Caco-2 (cell line): ENCODE results near the gene CATSPERD. TPM values are rescaled to one million over a fixed set of nuclear protein-coding genes. Genes with fewer than 3 reads are reported as not detected.
A peak's percentile ranks its signal among the peaks of the same experiment; 100 is the strongest.

Experiments used
- BruUV-seq: library from RNA; stranded (reverse); fragments of 400-500 nt; replicated peaks from 2 replicates; lab custom pipeline; 2021; lab: Mats Ljungman, UMichigan
- CTCF ChIA-PET: fragments of 300-600 bp; sonication (Branson Sonifier 250); formaldehyde crosslinking; loops from one replicate; lab custom pipeline; 2022; ENCODE audit warnings: antibody characterized with exemption; lab: Charles Lee
- POLR2A ChIA-PET: fragments of 300-600 bp; sonication (Branson Sonifier 250); formaldehyde crosslinking; loops from one replicate; lab custom pipeline; 2022; ENCODE audit warnings: antibody characterized with exemption; lab: Charles Lee
- DNase-seq, 2 experiments: peaks; one replicate each; pipeline versions ENCODE4 v3.0.0 to v3.0.0-alpha.2; 2020 to 2022
- H3K27me3 ChIP-seq: replicated peaks from 2 replicates; pipeline ENCODE4 v1.6.0; 2011; ENCODE audit warnings: low read length; ENCODE audit not compliant: control insufficient read depth, insufficient read depth
- H3K36me3 ChIP-seq: 2 replicates; pipeline ENCODE4 v1.5.1; 2011; ENCODE audit warnings: low read length; ENCODE audit not compliant: control insufficient read depth, insufficient read depth
- H3K4me1 ChIP-seq: fragments of 250-450 bp; sonication (Bioruptor Pico); 2 replicates; pipeline ENCODE4 v1.5.1; 2020; ENCODE audit warnings: mild to moderate bottlenecking
- H3K4me3 ChIP-seq: 2 replicates; pipeline ENCODE4 v1.5.1; 2011; ENCODE audit warnings: low read depth, mild to moderate bottlenecking, control low read depth, low read length
- H3K9me3 ChIP-seq: fragments of 250-450 bp; sonication (Bioruptor Pico); 2 replicates; pipeline ENCODE4 v1.5.1; 2020; ENCODE audit warnings: mild to moderate bottlenecking, moderate library complexity
- H3K27ac Mint-ChIP-seq: one replicate; pipeline ENCODE4 v1.8.0; 2022; ENCODE audit warnings: mixed read lengths; ENCODE audit not compliant: unreplicated experiment
- H3K27me3 Mint-ChIP-seq: one replicate; pipeline ENCODE4 v1.8.0; 2022; ENCODE audit warnings: mixed read lengths; ENCODE audit not compliant: insufficient read depth, unreplicated experiment
- H3K36me3 Mint-ChIP-seq: one replicate; pipeline ENCODE4 v1.8.0; 2022; ENCODE audit warnings: mild to moderate bottlenecking, mixed read lengths; ENCODE audit not compliant: insufficient read depth, unreplicated experiment
- H3K4me1 Mint-ChIP-seq: one replicate; pipeline ENCODE4 v1.8.0; 2022; ENCODE audit warnings: low read depth, mixed read lengths; ENCODE audit not compliant: unreplicated experiment
- H3K4me3 Mint-ChIP-seq: one replicate; pipeline ENCODE4 v1.8.0; 2022; ENCODE audit warnings: mild to moderate bottlenecking, moderate library complexity, mixed read lengths; ENCODE audit not compliant: unreplicated experiment
- H3K9me3 Mint-ChIP-seq: one replicate; pipeline ENCODE4 v1.8.0; 2022; ENCODE audit warnings: mixed read lengths; ENCODE audit not compliant: unreplicated experiment
- CTCF ChIP-seq, 2 experiments: fragments of 200-600 bp in 1 of 2; IDR thresholded peaks; 1 replicate in 1 of 2; 2 replicates in 1 of 2; pipeline versions ENCODE4 v1.5.1 to v1.8.0; 2011 to 2022; ENCODE audit warnings: antibody characterized with exemption in 1 of 2, control low read depth in 1 of 2, inconsistent platforms in 1 of 2, low read depth in 1 of 2, low read length in 1 of 2, mild to moderate bottlenecking in 1 of 2, moderate library complexity in 1 of 2; ENCODE audit not compliant: insufficient read depth in 1 of 2, severe bottlenecking in 1 of 2, unreplicated experiment in 1 of 2
- intact Hi-C: fragments of 100-400 bp; cut with micrococcal nuclease; formaldehyde crosslinking; loops from one replicate; pipeline ENCODE4 v1.10.0; 2022; ENCODE audit not compliant: unreplicated experiment
- total RNA-seq: library from RNA; stranded (reverse); gene quantifications from 2 replicates; pipeline ENCODE4 v1.2.3, GENCODE V29; 2022

Gene CATSPERD
- total RNA-seq, 1 experiment from 2014 or later, result not detected

- peaks cover 77% of the 10 kb centered on the region for H3K36me3 Mint-ChIP-seq
- POLR2A ChIA-PET, result interaction anchor here (0.7 kb wide), 1 partner anchor 95 kb away, joined by 4 read pairs; no protein-coding TSS in a partner anchor
- BruUV-seq, result no TSS peak
Observed at GRCh38 chr19:5676105-5676771, 44.2 kb upstream of the CATSPERD start.

GRCh38 chr19:5676772-5677105 is 43.7 kb upstream of the CATSPERD start:
- H3K4me3 Mint-ChIP-seq, result no peak overlapping the region
- peaks cover 14% of the 10 kb centered on the region for H3K4me1 Mint-ChIP-seq
- H3K27me3 ChIP-seq, result no peaks in the 10 kb centered on the region
- peak overlapping the region; percentile 31 for H3K27ac Mint-ChIP-seq
- H3K36me3 Mint-ChIP-seq, result peaks cover 77% of the 10 kb centered on the region
- no TSS peak for BruUV-seq
- no peaks in the 10 kb centered on the region for H3K9me3 ChIP-seq
- intact Hi-C loops, result no loop called here
- H3K4me3 ChIP-seq, result no peak overlapping the region
- CTCF ChIA-PET, result no interaction called here
- DNase-seq, result no peak
- H3K4me1 ChIP-seq, result no peaks in the 10 kb centered on the region; the same call in 1 of the 2 replicates
- H3K27me3 Mint-ChIP-seq, result no peaks in the 10 kb centered on the region
- no peaks in the 10 kb centered on the region for H3K36me3 ChIP-seq
- no peaks in the 10 kb centered on the region for H3K9me3 Mint-ChIP-seq
- POLR2A ChIA-PET, result interaction anchor here (0.7 kb wide), 1 partner anchor 96 kb away, joined by 4 read pairs; no protein-coding TSS in a partner anchor
- no peak for TF ChIP-seq CTCF (IDR thresholded peaks at IDR 0.05; ENCODE audit: insufficient read depth in 1 of 2, low read depth in 1 of 2, low read length in 1 of 2, severe bottlenecking in 1 of 2, unreplicated experiment in 1 of 2)

More at GRCh38 chr19:5676105-5676771, 44.2 kb upstream of the CATSPERD start:
- H3K9me3 ChIP-seq, result no peaks in the 10 kb centered on the region
- intact Hi-C loops, result no loop called here
- H3K27me3 ChIP-seq, result no peaks in the 10 kb centered on the region
- no peaks in the 10 kb centered on the region for H3K27me3 Mint-ChIP-seq
- no peaks in the 10 kb centered on the region for H3K36me3 ChIP-seq
- H3K4me1 Mint-ChIP-seq, result peaks cover 9% of the 10 kb centered on the region
- H3K9me3 Mint-ChIP-seq, result no peaks in the 10 kb centered on the region
- CTCF ChIA-PET, result no interaction called here
- TF ChIP-seq CTCF (IDR thresholded peaks at IDR 0.05; ENCODE audit: insufficient read depth in 1 of 2, low read depth in 1 of 2, low read length in 1 of 2, severe bottlenecking in 1 of 2, unreplicated experiment in 1 of 2), result no peak
- H3K27ac Mint-ChIP-seq, result peak overlapping the region; percentile 31
- no peak overlapping the region for H3K4me3 Mint-ChIP-seq
- H3K4me1 ChIP-seq, result no peaks in the 10 kb centered on the region; the same call in 1 of the 2 replicates
- no peak for DNase-seq
- H3K4me3 ChIP-seq, result no peak overlapping the region

GRCh38 chr19:5677136-5677535 is 43.3 kb upstream of the CATSPERD start:
- no peak for DNase-seq
- no peak overlapping the region for H3K27ac Mint-ChIP-seq
- Histone ChIP-seq H3K36me3 (no peaks in the 10 kb centered on the region), H3K27me3 (no peaks in the 10 kb centered on the region), H3K4me1 (no peaks in the 10 kb centered on the region; the same call in 1 of the 2 replicates), H3K4me3 (no peak overlapping the region), H3K9me3 (no peaks in the 10 kb centered on the region)
- intact Hi-C loops, result no loop called here
- H3K27me3 Mint-ChIP-seq, result no peaks in the 10 kb centered on the region
- no TSS peak for BruUV-seq
- peaks cover 74% of the 10 kb centered on the region for H3K36me3 Mint-ChIP-seq
- ChIA-PET CTCF (no interaction called here), POLR2A (interaction anchor here (0.7 kb wide), 1 partner anchor 96 kb away, joined by 4 read pairs; no protein-coding TSS in a partner anchor)
- H3K9me3 Mint-ChIP-seq, result no peaks in the 10 kb centered on the region
- no peak overlapping the region for H3K4me3 Mint-ChIP-seq
- TF ChIP-seq CTCF (IDR thresholded peaks at IDR 0.05; ENCODE audit: insufficient read depth in 1 of 2, low read depth in 1 of 2, low read length in 1 of 2, severe bottlenecking in 1 of 2, unreplicated experiment in 1 of 2), result no peak
- peaks cover 15% of the 10 kb centered on the region for H3K4me1 Mint-ChIP-seq
